ENCODE measurements around the gene IFNA7.
A peak's percentile ranks its signal among the peaks of the same experiment; 100 is the strongest.
"Not testable (repeated sequence)": the region's sequence is repeated elsewhere in the genome, so short reads cannot be mapped to it uniquely, and the experiment has no call there.

IFNA7 gene

GRCh38 chr9:21233258-21233657 is 31.3 kb upstream of the IFNA7 start:
- TF ChIP-seq CTCF (conservative IDR thresholded peaks at IDR 0.05; ENCODE audit: low read length) = no peak
- DNase-seq (ENCODE audit: low read depth) = no peak
- no peak overlapping the region for H3K4me3 ChIP-seq (ENCODE audit: low read length)

DNA sequence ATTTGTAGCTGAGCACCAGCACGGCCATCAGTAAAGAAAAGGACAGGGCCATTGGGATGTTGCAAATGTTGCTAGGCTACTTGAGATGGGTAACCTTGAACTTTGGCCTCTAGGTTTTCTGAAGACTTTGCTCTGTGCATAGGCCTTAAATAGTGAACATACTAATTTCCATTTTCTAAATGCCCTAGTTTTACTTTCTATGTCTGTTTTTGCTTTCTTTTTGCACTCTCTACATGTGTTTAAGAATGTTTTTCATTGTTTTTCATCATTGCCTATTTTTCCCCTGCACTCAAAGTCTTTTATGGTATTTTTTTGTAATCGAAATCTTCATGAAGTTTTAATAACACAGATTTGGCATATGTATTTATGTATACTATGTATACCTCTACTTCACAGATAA is 26.1 kb upstream of the IFNA7 start, which contains the start of gene IFNA17:
IFNA17 (minus strand) TSS at position 101 of the 400 bp plus-strand sequence; CDS start at position 52, 49 bp downstream.
- no peak for TF ChIP-seq CTCF (conservative IDR thresholded peaks at IDR 0.05; ENCODE audit: low read length)
- DNase-seq (ENCODE audit: low read depth) = no peak
- no peak within 1 kb of the TSS for H3K4me3 ChIP-seq (ENCODE audit: low read length)

GRCh38 chr9:21217211-21217610 is 15.2 kb upstream of the IFNA7 start, which contains the start of gene IFNA16:
TSS of gene IFNA16 (minus strand) at chr9:21217311. CDS start at chr9:21217305, 6 bp downstream.
- H3K4me3 ChIP-seq (ENCODE audit: low read length); DNase-seq (ENCODE audit: low read depth): not testable (repeated sequence)

DNA sequence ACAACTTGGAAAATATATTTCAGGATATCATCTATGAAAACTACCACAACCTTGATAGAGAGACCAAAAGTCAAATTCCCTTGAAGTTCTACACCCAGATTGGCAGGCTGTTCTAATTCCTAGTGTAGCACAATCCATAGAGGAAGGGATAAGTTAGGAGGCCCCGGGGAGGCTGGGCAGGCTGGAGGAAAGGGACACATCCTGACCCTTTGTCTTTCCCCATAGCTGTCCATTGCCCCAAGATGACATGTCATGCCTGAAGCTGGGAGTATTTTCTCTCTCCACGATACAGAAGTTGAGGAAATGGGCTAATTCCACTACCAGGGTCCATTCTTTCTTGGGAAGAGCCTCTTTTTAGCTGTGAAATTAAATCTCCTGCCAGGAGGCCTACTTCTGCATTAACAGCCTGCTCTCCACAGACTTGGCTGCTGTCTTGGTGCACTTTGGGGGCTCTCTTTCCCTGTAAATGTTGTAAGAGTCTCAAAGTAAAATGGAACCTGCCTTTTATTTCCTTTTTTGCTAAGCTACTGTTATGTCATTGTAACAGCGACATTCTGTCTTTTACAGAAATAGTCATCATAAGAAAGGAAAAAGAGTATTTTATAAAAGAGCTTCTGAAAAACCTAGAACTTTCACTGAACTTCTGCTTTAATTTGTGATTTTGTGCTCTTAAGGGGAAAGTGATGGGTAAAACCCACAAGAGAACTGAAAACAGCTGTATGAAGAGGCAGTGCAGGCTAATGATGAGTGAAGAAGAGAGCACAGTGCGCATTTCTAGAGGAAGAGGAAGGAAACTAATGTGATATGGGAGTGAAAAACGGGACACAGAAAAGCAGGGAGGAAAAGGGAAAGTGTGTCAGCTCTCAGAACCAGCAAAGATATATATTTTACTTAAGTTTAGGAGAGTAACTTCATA is 11.7 kb upstream of the IFNA7 start:
- peak; percentile 44 for TF ChIP-seq CTCF (conservative IDR thresholded peaks at IDR 0.05; ENCODE audit: low read length)
- DNase-seq (ENCODE audit: low read depth) = peak; percentile 2

DNA sequence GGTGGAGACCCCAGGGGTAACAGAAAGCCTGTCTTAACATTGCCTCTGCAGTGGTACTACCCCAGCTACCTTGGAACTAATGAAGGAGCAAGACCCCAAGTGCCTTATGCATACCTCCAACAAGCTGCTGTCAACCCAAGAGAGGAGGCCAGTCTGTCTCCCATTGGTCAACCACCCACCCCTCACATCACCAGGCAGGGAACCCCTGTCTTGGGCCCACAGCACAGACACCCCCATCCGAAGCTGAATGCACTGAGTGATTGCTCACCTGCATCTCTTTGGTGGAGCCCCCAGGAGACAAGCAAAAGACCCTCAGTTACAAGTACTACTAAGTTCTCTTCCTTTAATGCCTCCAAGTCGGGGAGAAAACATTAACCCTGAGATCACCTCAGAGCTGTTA is 10.2 kb upstream of the IFNA7 start:
- not testable (repeated sequence) for DNase-seq (ENCODE audit: low read depth); H3K4me3 ChIP-seq (ENCODE audit: low read length)

More for the DNA sequence above, 11.7 kb upstream of the IFNA7 start:
- H3K4me3 ChIP-seq (ENCODE audit: low read length) = not testable (repeated sequence)

DNA sequence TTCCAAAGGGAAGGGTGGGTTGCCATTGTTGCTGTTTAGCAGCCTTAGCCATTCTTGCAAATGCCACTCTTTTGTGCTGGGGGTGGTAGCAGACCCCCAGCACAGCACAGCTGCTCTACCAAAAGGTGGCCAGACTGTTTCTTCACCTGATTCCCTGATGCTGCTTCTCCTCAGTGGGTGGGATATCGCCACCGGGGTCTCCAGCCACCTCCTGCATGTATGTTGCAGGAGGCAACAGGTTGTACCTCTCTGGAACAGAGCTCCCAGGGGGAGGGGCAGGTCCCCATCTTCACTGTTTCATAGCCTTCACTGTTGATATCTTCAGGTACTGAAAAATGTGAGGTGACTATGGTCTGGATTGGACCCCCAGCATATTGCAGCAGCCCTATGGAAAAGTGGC is 8.8 kb upstream of the IFNA7 start:
- not testable (repeated sequence) for DNase-seq (ENCODE audit: low read depth); H3K4me3 ChIP-seq (ENCODE audit: low read length)

- H3K4me3 ChIP-seq (ENCODE audit: low read length) = no peak overlapping the region
- no peak for TF ChIP-seq CTCF (conservative IDR thresholded peaks at IDR 0.05; ENCODE audit: low read length)
- DNase-seq (ENCODE audit: low read depth) = no peak
These were observed 8.3 kb upstream of the IFNA7 start for GRCh38 chr9:21210311-21210710.

GRCh38 chr9:21207043-21207442 is 5.0 kb upstream of the IFNA7 start, which contains the start of gene IFNA10:
TSS of gene IFNA10 (minus strand) at chr9:21207143. CDS start at chr9:21207097, 46 bp downstream.
- not testable (repeated sequence) for H3K4me3 ChIP-seq (ENCODE audit: low read length); DNase-seq (ENCODE audit: low read depth)

DNA sequence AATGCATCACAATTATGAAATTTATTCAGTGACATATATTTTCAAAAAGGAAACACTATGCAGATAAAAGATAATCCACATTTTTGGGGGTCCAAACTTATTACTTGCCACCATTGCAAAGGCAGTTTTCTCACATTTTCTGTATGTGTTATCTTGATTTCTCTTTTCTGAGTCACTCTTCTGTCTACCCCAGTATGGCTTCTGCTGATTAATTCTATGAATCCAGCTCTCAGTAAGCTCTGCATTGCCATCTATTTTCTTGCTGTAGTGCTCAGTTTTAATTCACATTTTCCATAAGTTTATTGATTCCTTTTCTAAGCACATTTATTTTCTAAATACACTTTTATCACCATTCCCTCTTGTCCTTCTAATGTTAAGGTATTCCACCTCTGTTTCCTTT is 3.2 kb upstream of the IFNA7 start:
- no peak overlapping the region for H3K4me3 ChIP-seq (ENCODE audit: low read length)
- TF ChIP-seq CTCF (conservative IDR thresholded peaks at IDR 0.05; ENCODE audit: low read length) = no peak
- DNase-seq (ENCODE audit: low read depth) = no peak
